Testis (tissue), 3 donors: ENCODE data around the gene SAPCD2. TPM values are rescaled to one million over a fixed set of nuclear protein-coding genes. Genes with fewer than 3 reads are reported as not detected.

Source experiments
- DNase-seq: peaks from one replicate; pipeline ENCODE4 v3.0.0-alpha.2; 2019
- H3K27ac ChIP-seq, 2 donors: fragments of 200-600 bp; sonication (generic); one replicate each; pipeline ENCODE4 v1.5.1; 2019
- H3K27me3 ChIP-seq: fragments of 200-600 bp; sonication (generic); one replicate; pipeline ENCODE4 v1.5.1; 2019
- H3K36me3 ChIP-seq: fragments of 200-600 bp; sonication (generic); one replicate; pipeline ENCODE4 v1.5.1; 2017; ENCODE audit warnings: low read depth; ENCODE audit errors: missing control alignments
- H3K4me1 ChIP-seq: fragments of 200-600 bp; sonication (generic); one replicate; pipeline ENCODE4 v1.5.1; 2019
- H3K4me3 ChIP-seq, 2 donors: fragments of 200-600 bp; sonication (generic); one replicate each; pipeline ENCODE4 v1.5.1; 2017 to 2019
- H3K9me3 ChIP-seq: fragments of 200-600 bp; sonication (generic); one replicate; pipeline ENCODE4 v1.5.1; 2017
- CTCF ChIP-seq, 3 experiments: fragments of 450-650 bp in 2 of 3; fragments of 200-600 bp in 1 of 3; sonication (generic) in 1 of 3; IDR thresholded peaks; one replicate each; pipeline ENCODE4 v1.5.1; 2016 to 2019; ENCODE audit warnings: antibody characterized with exemption in 3 of 3, mild to moderate bottlenecking in 2 of 3, moderate library complexity in 1 of 3
- POLR2A ChIP-seq: fragments of 450-650 bp; IDR thresholded peaks from one replicate; pipeline ENCODE4 v1.6.1; 2017; ENCODE audit warnings: antibody characterized with exemption, mild to moderate bottlenecking, moderate library complexity
- WGBS, 2 donors: methylation state at CpG; one replicate each; pipeline ENCODE4 v1.1.5; 2018; 5-methylcytosine and 5-hydroxymethylcytosine counted together
- intact Hi-C: fragments of 100-400 bp; cut with DNase I; formaldehyde crosslinking; loops from one replicate; pipeline ENCODE4 v1.15.1; 2023; ENCODE audit warnings: low total_unique reads
- polyA plus RNA-seq: library from polyadenylated mRNA; stranded (reverse); fragments of 350-450 nt; fragmentation: Illumina TruSeq; extraction: RNeasy Lipid Tissue Mini Kit (QIAGEN cat#74804); gene quantifications from one replicate; pipeline ENCODE4 v1.2.3, GENCODE V29; 2014; ENCODE audit warnings: low read depth, low replicate concordance; ENCODE audit not compliant: insufficient read depth
- total RNA-seq, 2 donors: library from RNA; depleted of rRNA; stranded (reverse); fragments of >200 nt; gene quantifications; one replicate each; pipeline ENCODE4 v1.2.3, GENCODE V29; 2016

The SAPCD2 gene
- total and polyA plus RNA-seq, 3 donors from 2014 or later: 0.78 to 1.7 (median 1.4) TPM

GRCh38 chr9:137068539-137069507, 1.5 kb downstream of the SAPCD2 start:
- DNase-seq: no peak
- Histone ChIP-seq H3K9me3 (no peaks in the 10 kb centered on the region), H3K4me1 (peaks cover 10% of the 10 kb centered on the region), H3K27ac (no peak overlapping the region), H3K4me3 (no peak overlapping the region), H3K36me3 (no peaks in the 10 kb centered on the region), H3K27me3 (no peaks in the 10 kb centered on the region)
- TF ChIP-seq POLR2A (no peak), CTCF (IDR thresholded peaks at IDR 0.05) (no peak)
- WGBS, 2 donors: 87 to 91% methylated on average over 3 to 17 of the region's 17 CpGs
- intact Hi-C loops: no loop called here

GRCh38 chr9:137067860-137068538, 2.4 kb downstream of the SAPCD2 start:
- 63 to 76% methylated on average over 9 to 12 of the region's 12 CpGs for WGBS, 2 donors
- DNase-seq: peak; percentile 82
- Histone ChIP-seq H3K4me1 (peaks cover 12% of the 10 kb centered on the region), H3K27ac (no peak overlapping the region), H3K4me3 (no peak overlapping the region), H3K36me3 (no peaks in the 10 kb centered on the region), H3K9me3 (no peaks in the 10 kb centered on the region), H3K27me3 (no peaks in the 10 kb centered on the region)
- TF ChIP-seq POLR2A (no peak), CTCF (IDR thresholded peaks at IDR 0.05) (peak; percentile 69 to 80 (median 72))
- intact Hi-C loops: no loop called here

GRCh38 chr9:137066096-137066861, 4.1 kb downstream of the SAPCD2 start:
- Histone ChIP-seq H3K4me1 (peaks cover 10% of the 10 kb centered on the region), H3K36me3 (no peaks in the 10 kb centered on the region), H3K9me3 (no peaks in the 10 kb centered on the region), H3K4me3 (no peak overlapping the region), H3K27ac (no peak overlapping the region), H3K27me3 (no peaks in the 10 kb centered on the region)
- 87 to 93% methylated on average over 10 to 26 of the region's 26 CpGs for WGBS, 2 donors
- no peak for TF ChIP-seq CTCF (IDR thresholded peaks at IDR 0.05)
- TF ChIP-seq POLR2A: no peak
- intact Hi-C loops: no loop called here
- DNase-seq: no peak

GRCh38 chr9:137065336-137065967, 4.9 kb downstream of the SAPCD2 start:
- intact Hi-C loops: no loop called here
- DNase-seq: no peak
- 93 to 95% methylated on average over 15 to 23 of the region's 23 CpGs for WGBS, 2 donors

More at GRCh38 chr9:137065336-137065967, 4.9 kb downstream of the SAPCD2 start:
- Histone ChIP-seq H3K4me1 (peaks cover 4% of the 10 kb centered on the region), H3K9me3 (no peaks in the 10 kb centered on the region), H3K27ac (no peak overlapping the region), H3K36me3 (no peaks in the 10 kb centered on the region), H3K4me3 (no peak overlapping the region), H3K27me3 (no peaks in the 10 kb centered on the region)
- TF ChIP-seq CTCF (IDR thresholded peaks at IDR 0.05) (no peak), POLR2A (no peak)
